ENCODE measurements around the gene SYT4.

- TF ChIP-seq CTCF (conservative IDR thresholded peaks at IDR 0.05; ENCODE audit: low read length): no peak
- TF ChIP-seq EZH2phosphoT487 (IDR thresholded peaks at IDR 0.05; ENCODE audit: borderline replicate concordance): no peak
Measured at GRCh38 chr18:43238429-43238828, 38.9 kb downstream of the SYT4 start.
